Measurements from ENCODE around the gene TTC7B.
A peak's percentile ranks its signal among the peaks of the same experiment; 100 is the strongest.

TTC7B gene

DNA sequence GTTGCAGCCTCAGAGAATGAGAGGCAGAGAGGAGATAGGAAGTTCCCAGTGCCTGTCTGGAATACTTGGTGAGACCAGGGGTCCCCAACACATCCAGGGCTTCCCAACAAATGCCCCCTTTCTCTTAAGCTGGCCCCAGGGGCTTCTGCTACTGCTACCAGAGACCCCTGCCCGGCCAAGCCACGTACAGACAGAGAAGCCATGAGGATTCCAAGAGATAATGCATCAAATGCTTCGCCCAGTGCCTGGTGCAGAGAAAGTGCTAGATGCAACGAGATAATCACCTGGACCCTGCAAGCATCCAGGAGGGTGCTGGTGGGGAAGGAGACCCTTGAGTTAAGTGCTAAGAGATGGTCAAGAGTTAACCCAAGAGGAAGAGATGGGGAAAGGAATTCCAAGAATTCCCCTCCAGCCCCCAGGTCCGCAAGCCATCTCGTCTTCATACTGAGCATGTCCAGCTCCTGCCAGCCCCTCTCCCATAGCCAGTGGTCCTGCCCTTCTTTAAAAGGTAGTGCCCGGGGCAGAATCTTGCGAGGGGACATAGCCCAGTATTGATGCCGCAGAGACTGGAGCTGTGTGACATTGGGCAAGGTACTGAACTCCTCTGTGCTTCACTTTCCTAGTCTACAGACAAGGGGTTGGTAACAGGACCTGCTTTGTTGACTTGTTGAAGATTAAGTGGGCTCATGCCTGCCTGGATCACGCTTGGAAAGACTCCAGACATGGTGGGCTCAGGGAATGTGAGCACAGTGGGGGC lies 316.1 kb downstream of the TTC7B start:
- DNase-seq: no peak

DNA sequence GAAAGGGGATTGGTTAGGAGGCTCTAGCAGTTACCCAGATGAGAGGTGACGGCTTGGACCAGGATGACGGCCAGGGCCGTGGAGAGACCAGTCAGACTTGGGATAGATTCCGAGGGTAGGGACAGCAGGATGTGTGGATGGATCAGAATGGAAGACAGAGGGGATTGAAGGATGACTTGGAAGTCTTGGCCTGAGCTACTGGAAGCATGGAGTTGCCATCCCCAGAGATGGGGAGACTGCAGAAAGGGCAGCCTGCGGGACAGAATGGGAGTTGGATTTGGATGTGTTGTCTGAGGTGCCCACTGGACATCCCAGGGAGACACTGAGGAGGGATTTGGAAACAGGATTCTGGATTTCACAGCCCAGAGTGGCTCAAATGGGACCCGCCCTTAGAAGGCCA lies 317.1 kb downstream of the TTC7B start:
- no peak for DNase-seq

DNA sequence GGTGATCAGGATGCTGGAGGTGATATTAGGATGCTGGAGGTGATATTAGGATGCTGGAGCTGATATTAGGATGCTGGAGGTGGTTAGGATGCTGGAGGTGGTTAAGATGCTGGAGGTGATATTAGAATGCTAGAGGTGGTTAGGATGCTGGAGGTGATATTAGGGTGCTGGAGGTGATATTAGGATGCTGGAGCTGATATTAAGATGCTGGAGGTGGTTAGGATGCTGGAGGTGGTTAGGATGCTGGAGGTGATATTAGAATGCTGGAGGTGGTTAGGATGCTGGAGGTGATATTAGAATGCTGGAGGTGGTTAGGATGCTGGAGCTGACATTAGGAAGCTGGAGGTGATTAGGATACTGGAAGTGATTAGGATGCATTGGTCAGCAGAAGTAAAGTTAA lies 318.0 kb downstream of the TTC7B start:
- no peak for DNase-seq

DNA sequence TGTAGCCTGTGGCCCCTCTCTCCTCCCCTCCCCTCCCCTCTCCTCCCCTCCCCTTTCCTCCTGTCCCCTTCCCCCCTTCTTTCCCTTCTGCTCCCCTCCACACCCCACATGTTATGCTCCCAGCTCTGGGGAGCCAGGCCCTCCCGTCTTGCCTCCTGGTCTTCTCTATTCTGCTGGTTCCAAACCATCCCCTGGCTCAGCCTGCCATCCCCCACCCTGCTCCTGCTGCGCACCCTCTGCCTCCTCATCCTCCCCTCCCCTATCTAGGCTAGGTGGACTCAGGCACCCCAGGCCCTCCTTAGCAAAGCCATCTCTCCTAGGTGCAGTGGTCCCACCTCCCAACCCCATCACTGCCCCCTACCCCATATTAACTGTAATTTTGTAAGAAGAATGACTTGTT lies 319.9 kb downstream of the TTC7B start:
- DNase-seq: no peak

DNA sequence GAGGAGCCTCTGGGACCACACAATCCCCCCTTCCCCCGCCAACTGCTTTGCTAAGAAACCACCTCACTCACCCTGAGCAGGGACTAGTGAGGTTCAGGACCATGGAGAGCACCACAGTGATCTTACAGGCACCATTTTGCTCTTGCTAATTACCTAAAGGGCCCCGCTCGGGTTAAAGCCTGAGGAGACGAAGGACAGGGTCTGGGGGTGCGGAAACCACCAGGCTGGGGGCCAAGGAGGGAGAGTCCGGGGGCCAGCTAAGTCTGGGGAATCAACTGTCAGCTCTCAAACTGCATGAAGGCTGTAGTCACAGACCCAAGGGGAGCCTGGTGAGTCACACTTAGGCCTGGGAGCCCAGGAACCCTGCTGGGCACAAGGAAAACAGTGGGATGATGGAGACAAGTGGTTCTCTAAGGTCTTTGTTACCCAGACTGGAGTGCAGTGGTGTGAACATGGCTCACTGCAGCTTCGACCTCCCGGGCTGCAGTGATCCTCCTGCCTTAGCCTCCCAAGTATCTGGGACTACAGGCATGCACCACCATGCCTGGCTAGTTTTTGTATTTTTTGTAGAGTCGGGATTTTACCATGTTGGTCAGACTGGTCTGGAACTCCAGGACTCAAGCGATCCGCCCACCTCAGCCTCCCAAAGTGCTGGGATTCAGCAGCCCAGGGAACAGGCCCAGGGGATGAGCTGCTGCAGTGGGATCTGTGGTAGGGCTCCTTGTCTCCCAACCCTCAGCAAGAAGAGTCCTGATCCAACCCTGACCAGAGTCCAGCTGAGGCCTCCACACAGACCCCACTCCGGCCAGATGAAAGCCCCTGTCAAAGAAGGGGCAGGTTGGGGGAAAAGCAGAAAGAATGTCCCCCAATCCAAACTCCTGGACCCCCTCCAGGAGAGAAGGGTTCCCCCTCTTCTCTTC lies 320.6 kb downstream of the TTC7B start:
- peak; percentile 33 for DNase-seq

DNA sequence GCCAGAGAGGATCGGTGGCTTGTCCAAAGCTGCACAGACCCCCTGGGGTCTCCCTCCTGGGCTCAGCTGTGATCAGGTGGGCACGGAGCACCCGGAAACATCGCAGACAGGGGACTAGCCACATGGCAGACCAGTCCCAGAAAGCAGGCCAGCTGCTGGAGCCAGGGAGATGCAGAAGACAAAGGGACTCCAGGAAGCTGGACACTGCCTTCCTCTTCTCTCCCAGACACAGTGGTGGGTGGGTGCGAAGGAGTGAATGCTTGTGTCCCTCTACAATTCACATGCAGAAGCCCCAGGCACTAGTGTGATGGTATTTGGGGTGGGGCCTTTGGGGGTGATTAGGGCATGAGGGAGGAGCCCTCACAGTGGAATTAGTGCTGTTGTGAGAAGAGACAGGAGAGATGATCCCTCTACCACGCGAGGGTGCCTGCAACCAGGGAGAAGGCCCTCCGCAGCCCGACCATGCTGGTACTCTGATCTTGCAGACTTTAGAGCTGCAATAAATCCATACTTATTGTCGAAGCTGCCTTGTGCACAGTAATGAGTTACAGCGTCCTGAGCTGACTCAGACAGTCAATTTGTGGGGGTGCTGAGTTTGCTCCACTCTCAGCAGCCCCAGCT lies 324.2 kb downstream of the TTC7B start:
- no peak for DNase-seq

DNA sequence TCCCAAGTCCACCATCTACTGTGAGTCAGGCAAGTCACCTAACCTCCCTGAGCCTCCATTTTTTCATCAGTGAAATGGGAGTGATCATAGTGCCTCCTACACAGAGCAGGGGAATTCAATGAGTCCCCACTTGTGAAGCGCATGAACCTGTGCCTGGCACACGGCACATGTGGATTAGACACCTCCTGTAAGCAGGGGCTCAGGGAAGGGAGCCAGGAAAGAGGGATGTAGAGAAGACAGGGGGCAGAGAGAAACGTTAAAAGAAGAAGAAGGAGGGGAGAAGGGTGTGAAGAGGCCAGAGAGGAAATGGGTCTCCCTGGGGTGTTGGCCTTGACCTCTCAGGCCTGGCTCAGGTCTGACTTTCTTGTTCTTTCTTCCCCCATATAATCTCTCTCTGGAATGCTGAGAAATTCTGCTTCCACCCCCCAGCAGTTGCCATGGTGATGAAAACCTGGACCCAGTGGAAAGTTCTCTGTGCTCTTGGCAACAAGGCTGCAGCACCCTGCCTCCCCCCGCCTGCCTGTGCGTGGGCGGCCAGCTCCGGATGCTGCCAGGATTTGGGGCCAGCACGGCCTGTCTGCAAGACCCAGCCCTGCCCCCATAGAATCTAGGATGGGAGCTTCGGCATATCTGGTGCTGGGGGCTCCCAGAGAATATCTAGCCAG lies 324.9 kb downstream of the TTC7B start:
- DNase-seq: no peak

DNA sequence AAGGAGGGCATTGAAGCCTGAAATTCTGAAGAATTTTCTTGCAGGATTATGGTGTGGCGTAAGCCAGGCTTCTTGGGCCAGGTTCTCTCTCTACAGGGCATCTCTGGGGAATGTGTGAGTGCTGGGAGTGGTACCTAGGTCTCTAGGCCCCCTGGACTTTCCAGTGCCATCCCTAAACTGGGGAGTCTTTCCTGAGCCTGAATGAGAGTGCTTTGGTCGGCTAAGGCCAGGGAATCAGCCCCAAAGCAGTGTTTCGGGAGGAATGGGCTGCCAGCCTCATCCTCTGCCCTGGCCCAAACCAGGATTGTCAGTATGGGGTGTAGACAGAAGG lies 325.5 kb downstream of the TTC7B start:
- DNase-seq: no peak

DNA sequence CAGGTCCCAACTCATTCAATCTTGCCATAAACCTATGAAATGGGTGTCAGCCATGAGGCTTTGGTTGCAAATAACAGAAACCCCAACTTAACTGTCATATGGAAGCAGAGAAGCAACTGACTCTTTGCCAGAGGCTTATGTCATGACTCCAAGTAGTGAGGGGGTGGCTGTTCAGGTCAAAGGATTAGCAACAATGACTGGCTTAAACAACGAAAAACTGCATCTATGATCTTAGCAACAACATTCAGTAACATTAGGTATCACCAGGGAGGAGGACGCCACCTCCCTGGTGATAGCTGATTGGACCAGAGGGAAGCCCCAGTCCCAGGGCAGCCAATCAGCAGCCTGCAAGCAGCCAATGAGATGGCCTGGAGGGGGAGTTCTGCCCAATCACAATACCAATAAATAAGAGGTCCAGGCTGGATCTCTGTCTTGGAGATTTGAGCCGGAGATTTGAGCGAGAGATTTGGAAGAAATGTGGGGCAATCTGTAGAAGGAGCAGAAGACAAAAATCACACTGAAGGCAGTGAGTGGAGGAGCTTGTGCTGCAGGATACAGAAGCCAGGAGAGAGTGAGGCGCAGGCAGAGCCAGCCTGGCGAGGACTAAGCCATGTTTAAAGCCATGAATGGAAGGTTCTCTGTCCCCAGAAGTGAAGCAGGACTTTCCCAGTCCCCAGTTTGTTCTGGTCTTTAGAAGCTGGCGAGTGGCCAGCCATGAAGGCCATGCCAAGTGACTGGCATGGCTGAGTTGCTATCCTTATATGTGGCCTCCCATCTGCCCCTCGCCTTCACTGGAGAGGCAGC lies 326.1 kb downstream of the TTC7B start:
- DNase-seq: no peak

DNA sequence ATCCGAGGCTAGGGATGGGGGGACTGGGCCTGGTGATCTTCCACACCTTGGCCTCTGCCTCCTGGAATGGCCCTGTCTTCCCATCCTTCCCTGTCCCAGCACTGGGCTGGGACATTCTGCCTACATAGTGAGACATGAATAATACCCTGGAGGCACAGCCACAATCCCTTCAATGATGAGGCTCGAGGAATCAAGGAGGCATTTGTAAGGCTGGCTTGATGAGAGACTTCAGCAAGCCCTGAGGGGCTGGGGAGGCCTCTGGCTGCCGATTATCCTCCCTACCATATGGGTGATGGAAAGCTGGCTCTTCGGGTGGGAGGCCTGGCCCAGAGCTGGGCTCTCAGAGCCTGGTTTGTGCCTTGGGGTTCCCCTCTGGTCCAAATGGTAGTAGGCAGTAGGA lies 326.9 kb downstream of the TTC7B start:
- no peak for DNase-seq

DNA sequence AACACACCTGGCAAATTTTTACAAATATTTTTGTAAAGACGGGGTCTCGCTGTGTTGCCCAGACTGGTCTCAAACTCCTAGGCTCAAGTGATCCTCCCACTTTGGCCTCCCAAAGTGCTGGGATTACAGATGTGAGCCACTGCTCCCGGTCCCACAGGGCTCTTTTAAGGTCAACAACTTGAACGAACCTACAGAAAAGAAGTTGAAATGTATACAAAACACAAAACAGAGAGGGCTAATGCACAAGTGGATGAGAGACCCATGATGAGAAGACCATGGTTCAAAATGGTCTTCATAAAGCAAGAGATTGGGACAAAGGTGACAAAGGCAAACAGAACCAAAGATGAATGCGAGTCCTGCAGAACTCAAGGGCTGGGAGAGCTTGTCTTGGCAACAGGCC lies 328.0 kb downstream of the TTC7B start:
- no peak for DNase-seq

DNA sequence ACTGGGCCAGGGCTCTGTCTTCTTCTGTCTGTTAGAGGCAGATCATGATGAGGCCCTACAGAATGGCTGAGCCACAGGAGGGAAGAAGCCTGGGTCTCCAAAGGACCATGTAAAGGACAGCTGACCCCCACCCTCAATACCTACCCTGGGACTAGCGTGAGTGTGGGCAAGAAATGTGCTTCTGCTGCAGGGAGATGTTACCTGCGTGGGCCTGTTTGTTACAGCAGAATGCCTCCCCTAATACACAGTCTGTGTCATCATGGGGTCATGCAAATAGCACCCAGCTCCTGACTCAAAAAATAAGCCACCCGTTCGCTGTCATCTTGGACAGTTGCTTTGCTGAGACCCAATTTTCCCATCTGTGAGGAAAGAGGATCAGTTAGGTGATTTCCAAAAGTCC lies 328.8 kb downstream of the TTC7B start:
- DNase-seq: no peak

DNA sequence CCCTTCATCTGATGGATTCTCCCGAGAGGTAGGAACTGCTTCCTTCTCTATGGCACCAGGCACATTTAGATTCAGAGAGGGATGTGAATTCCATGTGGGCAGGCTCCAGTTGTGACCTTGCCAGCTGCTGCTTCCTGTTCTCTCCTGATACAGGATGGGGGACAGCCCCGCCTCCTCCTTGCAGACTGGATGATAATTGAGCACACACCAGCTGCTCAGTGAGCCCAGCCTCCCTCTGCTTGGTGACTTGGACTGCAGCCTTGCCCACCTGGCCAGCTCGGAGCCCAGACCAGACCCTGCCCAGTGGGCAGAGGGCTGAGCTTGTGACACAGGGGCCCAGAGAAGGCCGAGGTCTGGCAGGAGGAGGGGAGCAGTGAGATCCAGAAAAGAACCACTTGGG lies 329.2 kb downstream of the TTC7B start:
- DNase-seq: no peak

DNA sequence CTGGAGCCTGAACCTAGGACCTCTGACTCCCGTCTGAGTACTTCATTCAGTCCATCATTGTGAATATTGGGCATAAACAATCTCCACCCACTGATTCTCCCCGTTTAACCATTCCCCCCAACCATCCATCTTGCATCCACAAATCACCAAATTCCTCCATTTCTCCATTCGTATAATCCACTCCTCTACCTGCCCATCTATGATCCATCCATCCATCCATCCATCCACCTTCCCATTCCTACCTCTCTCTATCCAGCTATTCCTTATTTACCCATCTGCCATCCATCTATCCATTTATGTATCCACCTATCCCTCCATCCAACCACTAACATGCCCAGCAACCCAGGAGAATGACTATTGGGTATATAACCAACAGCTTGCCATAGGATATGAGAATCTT lies 331.9 kb downstream of the TTC7B start:
- no peak for DNase-seq

DNA sequence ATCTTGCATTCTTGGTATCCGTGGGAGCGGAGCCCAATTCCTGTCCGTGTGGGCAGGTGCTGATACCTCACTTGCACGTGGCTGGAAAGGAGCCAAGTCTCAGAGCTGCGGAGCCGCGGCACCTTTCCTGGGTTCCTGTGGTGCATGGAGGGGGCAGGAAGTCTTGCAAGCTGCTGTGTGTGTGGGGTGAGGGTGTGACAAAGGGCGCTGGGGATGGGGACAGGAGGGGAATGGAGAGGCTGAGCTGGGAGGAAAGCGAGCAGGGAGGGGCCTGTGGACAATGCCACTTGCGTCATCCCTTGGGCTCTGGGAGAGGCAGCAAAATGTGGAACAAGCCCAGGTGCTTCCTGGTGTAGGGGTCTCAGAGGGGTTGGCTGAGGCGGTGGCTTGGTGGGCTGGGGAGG lies 332.7 kb downstream of the TTC7B start:
- peak; percentile 18 for DNase-seq

DNA sequence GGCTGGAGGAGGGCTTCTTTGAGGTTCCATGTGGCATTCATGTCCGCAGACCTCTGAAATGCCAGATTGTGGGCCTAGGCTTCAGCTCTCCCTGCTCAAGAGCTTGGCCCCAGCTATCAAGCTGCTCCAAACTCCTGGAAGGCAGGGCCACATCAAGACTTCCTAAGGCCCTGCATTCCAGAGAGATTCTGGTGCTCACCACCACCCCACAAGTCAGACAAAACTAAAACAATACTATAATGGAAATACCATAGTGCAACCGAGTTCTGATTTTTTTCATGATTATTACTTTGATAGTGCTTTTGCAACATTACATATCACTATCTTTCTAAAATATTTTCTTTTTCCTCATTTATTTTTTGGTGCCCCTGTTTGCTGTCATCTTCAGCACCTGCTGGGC lies 333.1 kb downstream of the TTC7B start:
- no peak for DNase-seq

DNA sequence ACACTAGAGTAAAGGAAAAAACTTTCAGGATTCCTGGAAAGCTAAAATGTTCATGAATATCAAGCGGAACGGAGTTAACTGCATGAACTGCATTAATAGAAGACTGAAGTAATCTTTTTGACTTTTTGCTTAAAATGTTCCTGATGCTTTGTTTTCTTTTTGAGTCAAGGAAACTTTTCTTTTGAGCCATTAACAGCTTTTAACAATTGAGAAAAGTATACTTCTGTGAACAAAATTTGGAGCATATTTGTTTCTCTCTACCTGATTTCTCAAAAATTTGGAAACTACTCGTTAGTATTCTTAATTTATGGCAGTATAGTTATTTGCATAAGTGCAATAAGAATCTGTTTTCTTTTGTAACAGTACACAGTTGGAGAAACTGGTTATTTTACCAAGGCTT lies 340.9 kb downstream of the TTC7B start:
- DNase-seq: no peak

All from T-helper 9 cell (primary cell).